Urinary bladder (tissue), 4 donors: ENCODE results near the gene NEO1. TPM values are rescaled to one million over a fixed set of nuclear protein-coding genes. Genes with fewer than 3 reads are reported as not detected.
"Not testable (repeated sequence)": the region's sequence is repeated elsewhere in the genome, so short reads cannot be mapped to it uniquely, and the experiment has no call there.

Source experiments
- DNase-seq: peaks from one replicate; pipeline ENCODE4 v3.0.0-alpha.2; 2015; ENCODE audit errors: extremely low spot score
- H3K27ac ChIP-seq: one replicate; pipeline ENCODE4 v1.5.1; 2013; ENCODE audit warnings: low read depth, mild to moderate bottlenecking, moderate library complexity
- H3K36me3 ChIP-seq: one replicate; pipeline ENCODE4 v1.6.1; 2013; ENCODE audit warnings: mild to moderate bottlenecking, moderate library complexity; ENCODE audit not compliant: insufficient read depth
- H3K4me1 ChIP-seq: one replicate; pipeline ENCODE4 v1.6.1; 2013; ENCODE audit warnings: mild to moderate bottlenecking, moderate library complexity; ENCODE audit not compliant: insufficient read depth
- H3K4me3 ChIP-seq: one replicate; pipeline ENCODE4 v1.5.1; 2013; ENCODE audit warnings: low read depth, low read length
- WGBS: extraction: QIAGEN DNeasy Blood & Tissue Kit; methylation state at CpG from one replicate; pipeline ENCODE4 v1.1.7; 2013; 5-methylcytosine and 5-hydroxymethylcytosine counted together
- polyA plus RNA-seq: library from polyadenylated mRNA; stranded (reverse); fragments of 200-250 nt; gene quantifications from one replicate; pipeline ENCODE4 v1.2.3, GENCODE V29; 2013
- total RNA-seq: library from RNA; depleted of rRNA; stranded (reverse); fragments of >200 nt; gene quantifications from one replicate; pipeline ENCODE4 v1.2.3, GENCODE V29; 2014
- donor health status: healthy with polysubstance abuse.
- donor health status: healthy.

NEO1 gene
- total and polyA plus RNA-seq, 2 donors = 24.7 to 52.4 TPM

DNA sequence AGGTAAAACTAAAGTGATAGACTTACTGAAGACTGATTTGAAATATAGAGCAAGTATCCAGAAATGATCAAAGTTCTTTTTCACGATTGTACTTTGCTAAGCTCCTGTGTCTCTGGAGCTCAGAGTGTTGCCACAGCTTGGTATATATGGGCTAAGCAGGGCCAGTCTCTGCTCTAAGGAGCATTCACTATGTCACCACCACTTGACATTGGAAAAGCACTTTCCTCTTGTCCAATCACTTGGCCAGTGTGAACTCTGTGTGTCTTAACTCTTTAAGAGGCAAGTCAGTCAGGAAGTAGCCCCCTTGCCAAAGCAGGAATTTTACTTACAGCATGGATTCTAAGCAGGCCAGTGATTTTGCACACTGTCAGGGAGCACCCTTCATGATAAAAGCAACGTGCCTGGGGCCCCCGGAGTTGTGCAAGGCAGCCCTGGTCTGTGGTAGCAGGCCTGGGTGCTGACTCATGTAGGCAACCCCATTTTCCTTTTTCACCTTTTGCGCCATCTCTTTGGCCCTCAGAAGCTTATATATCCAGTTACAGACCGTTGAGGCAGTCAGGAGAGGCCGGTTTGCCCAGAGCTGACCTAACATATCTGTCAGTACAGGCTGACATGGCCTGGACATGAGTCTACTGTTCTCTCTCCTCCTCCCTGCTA is 243.5 kb downstream of the NEO1 start:
- Histone ChIP-seq H3K27ac (no peak overlapping the region), H3K4me3 (no peak overlapping the region), H3K4me1 (no peaks in the 10 kb centered on the region), H3K36me3 (no peaks in the 10 kb centered on the region)
- DNase-seq = no peak
- WGBS = 78% methylated on average over 6 of the region's 6 CpGs

DNA sequence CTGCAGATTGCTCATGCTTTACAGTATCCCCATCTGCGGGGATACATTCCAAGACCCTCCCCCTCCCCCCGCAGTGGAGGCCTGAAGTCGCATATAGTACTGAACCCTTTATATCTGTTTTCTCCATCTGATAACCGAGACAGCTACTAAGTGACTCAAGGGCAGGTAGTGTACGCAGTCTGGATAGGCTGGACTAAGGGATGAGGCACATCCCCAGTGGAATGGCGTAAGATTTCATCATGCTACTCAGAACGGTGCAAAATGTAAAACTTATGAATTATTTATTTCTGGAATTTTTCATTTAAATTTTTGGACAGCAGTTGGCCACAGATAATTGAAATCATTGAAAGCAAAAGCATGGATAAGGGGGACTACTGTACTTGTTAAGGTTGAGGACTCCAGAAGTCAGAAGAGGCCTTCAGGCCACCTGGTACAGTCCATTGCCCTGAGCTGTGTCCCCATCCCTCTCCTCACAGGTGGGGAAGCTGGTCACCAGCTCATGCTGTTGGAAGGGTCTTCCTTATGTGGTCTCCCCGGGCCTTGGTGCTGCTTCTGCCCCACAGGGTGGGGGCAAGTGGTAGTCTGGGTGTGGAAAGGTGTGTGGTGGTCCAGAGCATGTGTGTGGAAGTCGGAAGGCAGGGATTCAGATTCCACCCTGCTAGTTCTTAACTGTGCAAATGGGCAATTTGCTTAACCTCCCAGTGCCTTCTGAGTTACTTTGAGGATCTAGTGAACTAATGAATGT is 244.5 kb downstream of the NEO1 start:
- no peak for DNase-seq
- H3K27ac ChIP-seq = no peak overlapping the region
- 86% methylated on average over 9 of the region's 9 CpGs for WGBS
- H3K4me3 ChIP-seq = no peak overlapping the region
- no peaks in the 10 kb centered on the region for H3K36me3 ChIP-seq
- no peaks in the 10 kb centered on the region for H3K4me1 ChIP-seq

GRCh38 chr15:73298522-73299245 is 246.4 kb downstream of the NEO1 start:
- H3K36me3 ChIP-seq = no peaks in the 10 kb centered on the region
- WGBS = 85% methylated on average over 7 of the region's 7 CpGs

GRCh38 chr15:73300286-73300685 is 248.0 kb downstream of the NEO1 start:
- not testable (repeated sequence) for H3K4me3 ChIP-seq, DNase-seq, H3K36me3 ChIP-seq, H3K4me1 ChIP-seq, H3K27ac ChIP-seq
- WGBS = 89% methylated on average over 11 of the region's 11 CpGs

More at GRCh38 chr15:73298522-73299245, 246.4 kb downstream of the NEO1 start:
- H3K4me3 ChIP-seq = no peak overlapping the region
- no peak for DNase-seq
- H3K4me1 ChIP-seq = no peaks in the 10 kb centered on the region
- no peak overlapping the region for H3K27ac ChIP-seq

GRCh38 chr15:73303636-73304035 is 251.4 kb downstream of the NEO1 start:
- Histone ChIP-seq H3K27ac (no peak overlapping the region), H3K4me3 (no peak overlapping the region), H3K4me1 (no peaks in the 10 kb centered on the region), H3K36me3 (no peaks in the 10 kb centered on the region)
- DNase-seq = no peak
- WGBS = 75% methylated on average over 5 of the region's 5 CpGs

DNA sequence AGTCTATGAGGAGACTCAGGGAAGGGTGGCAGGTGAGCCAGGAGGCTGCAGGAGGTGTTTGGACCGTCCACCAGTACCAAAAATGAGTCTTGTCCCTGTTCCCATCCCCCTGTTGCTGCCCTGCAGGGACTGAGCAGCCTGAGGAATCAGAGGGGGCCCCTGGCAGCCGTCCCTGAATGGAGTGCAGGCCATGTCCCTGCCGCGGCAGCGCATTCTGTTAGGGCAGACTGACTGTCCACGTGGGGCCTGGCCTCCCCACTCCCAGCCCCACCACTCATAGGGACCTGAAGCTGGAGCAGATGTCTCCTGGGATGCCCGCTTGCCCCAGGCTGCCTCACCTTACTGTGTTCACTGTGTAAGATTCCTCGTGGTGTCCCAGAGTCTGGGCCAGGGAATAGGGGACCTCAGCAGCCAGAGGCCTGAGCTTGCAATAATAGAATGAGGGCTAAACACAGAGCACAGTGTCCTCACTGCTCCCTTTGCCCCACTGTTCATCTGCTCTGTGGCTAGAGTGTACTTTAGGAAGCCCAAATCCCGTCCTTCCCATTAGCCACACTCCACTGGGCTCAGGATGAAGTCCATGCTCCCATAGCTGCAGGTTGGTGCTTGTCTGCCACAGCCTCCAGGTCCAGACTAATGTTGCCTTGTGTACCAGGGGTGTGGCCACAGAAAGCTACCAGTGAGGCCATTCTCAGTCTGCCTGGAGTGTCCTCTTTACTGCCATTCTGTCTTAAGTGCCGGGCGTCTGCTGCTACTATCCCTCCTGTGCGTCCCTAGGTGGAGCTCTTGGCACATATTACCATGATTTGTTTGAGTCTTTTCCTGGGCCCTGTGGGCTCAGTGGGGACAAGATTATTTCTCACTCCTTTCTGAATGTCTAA is 253.3 kb downstream of the NEO1 start:
- Histone ChIP-seq H3K36me3 (no peaks in the 10 kb centered on the region), H3K4me3 (no peak overlapping the region), H3K27ac (no peak overlapping the region), H3K4me1 (no peaks in the 10 kb centered on the region)
- 73% methylated on average over 12 of the region's 12 CpGs for WGBS
- no peak for DNase-seq

- no peak overlapping the region for H3K4me3 ChIP-seq
- no peaks in the 10 kb centered on the region for H3K36me3 ChIP-seq
- no peak for DNase-seq
- WGBS = 94% methylated on average over 8 of the region's 8 CpGs
- H3K27ac ChIP-seq = no peak overlapping the region
- H3K4me1 ChIP-seq = no peaks in the 10 kb centered on the region
Observed at GRCh38 chr15:73308305-73308704, 256.0 kb downstream of the NEO1 start.

GRCh38 chr15:73313861-73314260 is 261.6 kb downstream of the NEO1 start:
- no peaks in the 10 kb centered on the region for H3K4me1 ChIP-seq
- WGBS = 57% methylated on average over 2 of the region's 2 CpGs
- DNase-seq = no peak
- no peak overlapping the region for H3K27ac ChIP-seq
- H3K4me3 ChIP-seq = no peak overlapping the region
- H3K36me3 ChIP-seq = no peaks in the 10 kb centered on the region

GRCh38 chr15:73317651-73318462 is 265.6 kb downstream of the NEO1 start:
- 77% methylated on average over 16 of the region's 16 CpGs for WGBS
- H3K27ac ChIP-seq = no peak overlapping the region
- no peak overlapping the region for H3K4me3 ChIP-seq
- no peaks in the 10 kb centered on the region for H3K4me1 ChIP-seq
- no peaks in the 10 kb centered on the region for H3K36me3 ChIP-seq
- no peak for DNase-seq

DNA sequence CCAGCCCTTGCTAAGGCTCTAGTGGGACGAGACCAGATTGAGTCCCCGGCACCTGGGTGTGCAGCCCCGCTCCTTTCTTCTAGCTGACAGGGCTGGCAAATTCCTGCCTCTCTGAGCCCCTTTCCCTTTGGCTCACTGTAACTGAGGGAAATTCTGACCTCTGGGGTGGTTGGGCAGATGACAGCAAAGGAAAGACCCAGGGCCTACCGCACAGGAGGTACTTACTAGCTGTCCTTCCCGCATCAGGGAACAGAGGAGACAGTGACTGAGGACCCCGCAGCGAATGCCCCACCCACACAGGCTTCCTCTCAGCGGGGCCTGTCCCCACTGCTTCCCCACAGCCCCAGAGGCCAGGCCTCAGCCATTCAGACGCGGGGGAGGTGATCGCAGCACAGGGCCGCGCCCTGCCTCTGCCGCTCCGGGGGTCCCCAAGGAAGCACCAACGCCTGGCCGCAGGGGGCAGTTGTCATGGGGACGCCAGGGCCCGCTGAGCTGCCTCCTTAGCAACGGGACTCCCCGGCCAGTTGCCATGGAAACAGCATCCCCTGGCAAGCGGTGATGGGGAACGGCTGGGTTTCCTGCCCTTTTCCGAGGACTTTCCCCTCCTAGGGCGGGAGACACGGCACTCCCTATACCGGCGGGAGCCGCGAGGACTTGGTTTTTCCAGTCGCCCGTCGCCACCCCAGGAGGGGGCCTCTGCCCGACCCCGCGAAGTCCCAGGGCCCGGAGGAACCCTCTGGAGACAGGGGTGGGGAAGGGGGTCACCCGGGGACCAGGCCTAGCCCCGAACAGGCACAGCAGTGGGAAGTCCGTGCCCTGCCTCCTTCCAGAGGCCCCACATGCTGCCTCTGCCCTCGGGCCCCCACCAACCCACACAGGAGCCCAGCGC is 266.4 kb downstream of the NEO1 start:
- Histone ChIP-seq H3K4me1 (no peaks in the 10 kb centered on the region), H3K36me3 (no peaks in the 10 kb centered on the region), H3K4me3 (no peak overlapping the region), H3K27ac (no peak overlapping the region)
- WGBS = 18% methylated on average over 42 of the region's 42 CpGs
- no peak for DNase-seq

DNA sequence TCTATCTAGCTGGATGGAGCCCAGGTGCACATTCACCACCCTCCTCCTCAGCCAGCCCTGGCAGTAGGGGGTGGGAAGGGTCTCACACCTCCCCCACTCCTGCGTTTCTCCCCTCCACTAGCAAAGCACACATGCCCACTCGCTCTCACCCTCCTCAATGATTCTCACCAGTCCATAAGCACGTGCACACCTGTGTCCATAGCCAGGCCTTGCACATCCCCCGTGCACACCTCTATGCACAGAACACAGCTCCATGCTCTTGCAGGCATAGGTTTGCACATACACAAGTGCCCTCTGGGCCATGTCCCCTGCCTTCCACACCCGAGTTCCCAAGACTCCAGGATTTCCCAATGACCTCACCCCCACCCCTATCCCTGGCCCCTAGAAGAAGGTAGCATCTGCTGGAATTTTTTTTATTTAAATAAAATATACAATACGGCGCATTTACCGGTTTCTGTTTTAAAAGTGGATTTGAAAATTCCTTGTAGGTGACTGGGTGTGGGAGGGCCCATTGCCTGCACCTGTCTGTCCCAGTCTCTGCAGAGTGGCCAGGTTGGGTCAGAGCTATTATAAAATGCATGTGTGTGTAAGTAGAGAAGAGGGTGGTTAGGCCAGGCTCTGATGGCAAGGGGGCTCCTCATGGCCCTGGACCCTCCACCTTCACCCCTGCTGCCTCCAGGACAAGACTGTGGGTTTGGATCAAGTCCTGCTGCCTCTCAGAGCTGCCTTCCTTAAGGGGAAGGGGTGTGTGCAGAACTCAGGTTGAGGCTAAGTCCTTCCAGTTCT is 267.4 kb downstream of the NEO1 start:
- Histone ChIP-seq H3K4me3 (no peak overlapping the region), H3K36me3 (no peaks in the 10 kb centered on the region), H3K27ac (no peak overlapping the region), H3K4me1 (no peaks in the 10 kb centered on the region)
- no peak for DNase-seq
- WGBS = 77% methylated on average over 8 of the region's 8 CpGs
